Omental fat pad (tissue), 4 donors: ENCODE results near the gene TPSB2. TPM values are rescaled to one million over a fixed set of nuclear protein-coding genes. Genes with fewer than 3 reads are reported as not detected.
"Not testable (repeated sequence)": the region's sequence is repeated elsewhere in the genome, so short reads cannot be mapped to it uniquely, and the experiment has no call there.

Experiments
- ATAC-seq: fragments of 150-250 bp; one replicate; pipeline ENCODE4 v1.9.1; 2016; ENCODE audit warnings: mild to moderate bottlenecking, moderate library complexity; ENCODE audit not compliant: low FRiP score
- DNase-seq: peaks from one replicate; pipeline ENCODE4 v3.0.0-alpha.2; 2019; ENCODE audit warnings: low spot score
- total RNA-seq, 4 donors: library from RNA; depleted of rRNA; stranded (reverse); fragments of >200 nt; gene quantifications; one replicate each; pipeline ENCODE4 v1.1.0, GENCODE V29; 2016
- TF ChIP-seq, protein P1 (sequence below), 3 donors: fragments of 450-650 bp; IDR thresholded peaks; one replicate each; pipeline ENCODE4 v1.5.1; 2016 to 2017; ENCODE audit warnings: antibody characterized with exemption in 3 of 3, mild to moderate bottlenecking in 3 of 3, moderate library complexity in 2 of 3

The TPSB2 gene
- total RNA-seq, 4 donors from 2014 or later, result 10.1 to 112 (median 42.0) TPM

DNA sequence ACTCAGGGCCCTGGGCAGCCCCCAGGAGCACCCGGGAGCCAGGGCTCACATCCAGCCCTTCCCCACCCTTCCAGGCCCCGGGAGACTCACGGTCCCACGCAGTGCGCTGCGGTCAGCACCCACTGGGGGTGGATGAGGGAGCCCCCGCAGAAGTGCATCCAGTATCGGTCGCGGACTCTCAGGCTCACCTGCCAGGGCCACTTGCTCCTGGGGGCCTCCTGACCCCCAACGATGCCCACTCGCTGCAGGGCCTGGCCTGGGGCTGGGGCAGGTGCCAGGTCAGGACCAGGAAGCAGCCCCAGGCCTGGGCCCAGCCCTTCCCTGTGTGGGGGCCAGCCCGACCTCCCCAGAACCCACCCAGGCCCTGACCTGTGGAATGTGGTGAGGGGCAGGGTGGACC is 508 bp downstream of the TPSB2 start:
- not testable (repeated sequence) for ATAC-seq, DNase-seq

DNA sequence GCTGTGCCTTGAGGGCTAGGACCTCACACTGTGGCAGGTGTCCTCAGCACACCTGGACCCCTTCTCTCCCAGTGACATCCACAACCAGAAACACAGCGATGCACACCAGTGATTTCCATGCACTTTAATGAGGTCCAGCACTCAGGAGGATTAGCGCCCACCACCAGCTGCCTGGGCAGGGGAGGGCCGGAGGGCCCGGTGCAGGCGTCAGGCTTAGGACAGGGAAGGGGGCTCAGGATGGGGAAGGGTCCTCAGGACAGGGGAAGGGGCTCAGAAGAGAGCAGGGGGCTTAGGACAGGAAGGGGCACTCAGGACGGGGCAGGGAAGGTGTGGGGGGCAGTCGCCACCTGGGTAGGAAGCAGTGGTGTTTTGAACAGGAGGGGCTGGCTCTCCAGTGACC is 1.8 kb downstream of the TPSB2 start:
- ATAC-seq, DNase-seq: not testable (repeated sequence)

DNA sequence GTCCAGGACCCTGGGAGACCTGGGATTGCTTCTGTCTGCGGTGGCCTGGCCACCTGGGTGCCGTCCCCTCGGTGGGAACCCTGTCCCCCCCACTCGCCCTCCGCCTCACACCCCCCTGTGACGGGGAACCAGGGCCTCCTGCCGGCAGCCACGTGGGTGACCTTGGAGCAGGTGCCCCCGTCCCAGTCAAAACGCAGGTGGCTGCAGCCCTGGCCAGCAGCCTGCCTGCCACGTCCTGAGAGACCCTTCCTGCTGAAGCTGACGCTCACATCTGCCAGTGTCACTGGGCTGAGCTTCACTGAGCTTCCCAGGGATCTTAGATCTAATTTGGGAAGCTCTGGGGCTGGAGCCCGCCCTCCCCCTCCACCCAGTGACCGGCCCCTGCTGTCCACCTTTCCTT is 3.3 kb downstream of the TPSB2 start:
- not testable (repeated sequence) for ATAC-seq

DNA sequence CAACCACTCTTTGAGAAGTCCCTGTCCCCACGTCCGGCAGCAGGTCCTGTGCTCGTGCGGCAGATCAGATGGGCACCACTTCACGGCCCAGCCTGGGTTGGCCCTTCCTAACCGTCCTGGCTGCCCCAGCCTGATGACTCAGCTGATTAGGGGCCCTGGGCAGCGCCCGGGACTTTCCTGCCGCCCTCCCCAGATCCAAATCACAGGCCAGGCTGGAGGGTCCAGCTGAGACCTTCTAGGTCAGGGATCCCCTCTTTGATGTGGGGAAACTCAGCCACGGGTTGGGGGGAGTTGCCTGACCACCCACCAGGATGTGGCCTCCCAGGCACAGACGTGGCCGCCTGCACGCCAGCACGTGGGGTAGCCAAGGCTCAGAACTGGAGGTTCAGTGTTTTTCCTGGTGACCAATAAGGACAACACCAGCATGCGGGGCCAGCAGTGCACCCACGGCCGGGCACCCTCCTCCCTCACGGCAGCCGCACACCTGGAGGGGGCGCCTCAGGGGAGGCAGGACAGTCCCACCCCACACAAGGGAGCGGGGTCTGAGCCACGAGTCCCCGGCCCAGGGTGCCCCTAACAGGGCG is 4.2 kb downstream of the TPSB2 start:
- peak; percentile 25 for ATAC-seq
- not testable (repeated sequence) for DNase-seq

More for the DNA sequence above, 3.3 kb downstream of the TPSB2 start:
- DNase-seq, result not testable (repeated sequence)

DNA sequence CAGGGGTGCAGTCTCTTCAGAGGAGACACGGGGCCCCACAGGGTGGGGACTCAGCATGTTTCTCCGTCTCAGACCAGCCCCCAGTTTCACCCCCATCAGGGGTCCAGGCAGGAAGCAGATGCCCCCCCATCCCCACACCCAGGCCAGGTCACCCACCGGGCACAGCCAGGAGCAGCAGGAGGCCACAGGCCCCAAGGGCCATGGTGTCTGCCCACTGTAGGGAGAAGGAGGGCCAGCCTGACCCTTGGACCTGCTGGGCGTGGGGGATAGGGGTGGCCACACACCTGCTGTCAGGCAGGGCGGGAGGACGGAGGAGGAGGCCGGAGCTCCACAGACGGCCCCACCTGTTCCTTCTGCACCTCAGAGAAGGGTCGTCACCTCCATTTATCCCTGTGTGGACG is 4.9 kb downstream of the TPSB2 start, which contains the start of gene TPSG1:
Gene TPSG1, minus strand, starts transcription at position 218 of the 401 bp plus-strand sequence. Its CDS starts 16 bp downstream, at position 202.
- TF ChIP-seq, protein P1, sequence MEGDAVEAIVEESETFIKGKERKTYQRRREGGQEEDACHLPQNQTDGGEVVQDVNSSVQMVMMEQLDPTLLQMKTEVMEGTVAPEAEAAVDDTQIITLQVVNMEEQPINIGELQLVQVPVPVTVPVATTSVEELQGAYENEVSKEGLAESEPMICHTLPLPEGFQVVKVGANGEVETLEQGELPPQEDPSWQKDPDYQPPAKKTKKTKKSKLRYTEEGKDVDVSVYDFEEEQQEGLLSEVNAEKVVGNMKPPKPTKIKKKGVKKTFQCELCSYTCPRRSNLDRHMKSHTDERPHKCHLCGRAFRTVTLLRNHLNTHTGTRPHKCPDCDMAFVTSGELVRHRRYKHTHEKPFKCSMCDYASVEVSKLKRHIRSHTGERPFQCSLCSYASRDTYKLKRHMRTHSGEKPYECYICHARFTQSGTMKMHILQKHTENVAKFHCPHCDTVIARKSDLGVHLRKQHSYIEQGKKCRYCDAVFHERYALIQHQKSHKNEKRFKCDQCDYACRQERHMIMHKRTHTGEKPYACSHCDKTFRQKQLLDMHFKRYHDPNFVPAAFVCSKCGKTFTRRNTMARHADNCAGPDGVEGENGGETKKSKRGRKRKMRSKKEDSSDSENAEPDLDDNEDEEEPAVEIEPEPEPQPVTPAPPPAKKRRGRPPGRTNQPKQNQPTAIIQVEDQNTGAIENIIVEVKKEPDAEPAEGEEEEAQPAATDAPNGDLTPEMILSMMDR (IDR thresholded peaks at IDR 0.05), result no peak
- ATAC-seq, result no peak
- DNase-seq, result no peak

DNA sequence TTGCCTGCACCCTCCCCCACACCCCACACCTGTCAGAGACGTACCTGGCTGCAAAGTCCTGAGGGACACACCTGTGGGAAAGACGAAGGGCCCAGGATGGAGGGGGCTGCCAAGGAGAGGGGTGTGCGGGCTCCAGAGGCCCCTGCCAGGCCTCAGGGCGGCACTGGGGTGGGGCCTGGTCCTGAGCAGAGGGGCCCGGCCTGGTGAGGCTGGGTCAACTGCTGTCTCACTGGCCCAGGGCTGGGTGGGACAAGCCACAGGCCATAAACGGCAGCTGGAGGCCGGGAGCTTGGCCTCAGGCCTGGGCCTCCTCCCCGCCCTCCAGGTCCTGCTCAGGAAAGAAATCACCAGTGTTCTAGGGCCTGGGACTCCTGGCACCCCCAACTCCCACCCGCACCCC is 5.4 kb downstream of the TPSB2 start:
- TF ChIP-seq, protein P1 (IDR thresholded peaks at IDR 0.05), result no peak
- ATAC-seq (no peak), DNase-seq (no peak)

DNA sequence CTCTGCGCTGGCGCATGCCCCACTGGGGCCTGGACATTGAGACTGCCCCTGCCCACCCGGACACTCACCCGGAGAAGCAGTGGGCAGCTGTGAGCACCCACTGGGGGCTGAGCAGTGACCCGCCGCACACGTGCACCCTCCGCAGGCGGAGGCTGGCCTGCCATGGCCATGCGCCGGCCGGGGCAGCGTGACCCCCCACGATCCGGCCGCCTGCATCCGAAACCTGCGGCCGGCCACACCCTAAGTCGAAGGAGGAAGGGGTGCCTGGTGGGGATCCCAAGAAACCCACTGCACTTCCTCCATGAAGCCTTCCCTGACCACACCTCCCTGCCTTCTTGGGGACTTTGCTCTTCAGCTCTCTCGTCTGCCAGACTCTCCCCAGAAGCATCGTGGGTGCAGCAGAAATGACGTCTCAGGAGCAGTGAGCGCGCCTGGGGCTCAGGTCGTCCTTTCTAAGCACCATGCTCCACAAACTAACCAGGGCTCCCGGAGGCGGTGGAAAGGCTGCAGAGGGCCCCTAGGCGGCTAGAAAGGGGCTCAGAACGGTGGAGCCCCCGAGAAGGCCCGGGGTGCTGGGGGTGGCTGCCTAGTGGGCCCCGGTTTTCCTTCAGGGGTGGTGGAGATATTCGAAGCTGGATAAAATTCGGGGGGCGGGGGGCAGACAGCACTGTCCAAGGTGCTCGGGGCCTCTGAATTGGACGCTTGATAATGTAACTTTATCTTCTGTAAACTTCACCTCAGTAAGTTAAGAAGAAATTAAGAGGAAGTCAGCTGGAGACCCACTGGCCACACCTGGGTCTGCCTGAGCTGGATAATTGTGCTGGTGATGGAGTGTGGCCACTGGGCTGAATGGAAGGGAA is 6.4 kb downstream of the TPSB2 start:
- ATAC-seq (no peak), DNase-seq (no peak)
- TF ChIP-seq, protein P1 (IDR thresholded peaks at IDR 0.05), result no peak

DNA sequence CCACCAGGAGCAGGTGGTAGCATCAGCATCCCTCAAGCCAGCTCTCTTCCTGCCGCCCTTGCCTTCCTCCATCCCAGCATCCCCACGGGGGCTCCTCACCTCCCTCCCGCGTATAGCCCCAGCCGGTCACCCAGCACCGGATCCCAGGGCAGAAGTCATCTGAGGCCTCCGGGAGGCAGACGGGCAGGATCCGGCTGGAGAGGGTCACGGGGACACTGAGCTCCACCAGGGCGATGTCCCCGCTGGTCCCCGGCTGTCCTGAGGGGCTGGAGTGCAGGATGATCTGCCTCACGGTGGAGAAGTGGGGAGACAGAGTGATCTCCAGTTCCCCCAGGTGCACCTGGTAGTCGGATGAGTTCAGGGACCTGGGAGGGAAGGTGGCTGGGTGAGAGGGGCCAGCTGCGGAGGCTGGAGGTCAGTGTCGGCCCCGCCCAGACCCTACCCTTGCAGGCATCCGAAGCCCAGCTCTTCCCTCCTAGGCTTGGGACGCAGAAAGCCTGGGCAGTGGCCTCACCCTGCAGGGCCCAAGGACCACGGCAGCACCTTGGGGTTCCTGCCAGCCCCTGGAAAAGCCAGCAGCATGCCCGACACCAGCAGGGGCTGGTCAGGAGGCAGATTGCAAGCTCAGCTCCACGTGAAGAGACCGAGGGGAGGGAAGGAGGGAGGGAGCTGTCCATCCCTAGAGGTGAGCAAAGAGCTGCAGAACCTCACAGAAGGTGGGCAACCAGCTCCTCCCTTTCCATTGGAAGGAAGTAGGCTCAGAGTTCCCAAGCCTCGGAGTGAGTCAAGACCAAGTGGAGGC is 7.2 kb downstream of the TPSB2 start:
- TF ChIP-seq, protein P1 (IDR thresholded peaks at IDR 0.05), result no peak
- ATAC-seq (no peak), DNase-seq (no peak)
